ENCODE results near the gene NHS.

DNA sequence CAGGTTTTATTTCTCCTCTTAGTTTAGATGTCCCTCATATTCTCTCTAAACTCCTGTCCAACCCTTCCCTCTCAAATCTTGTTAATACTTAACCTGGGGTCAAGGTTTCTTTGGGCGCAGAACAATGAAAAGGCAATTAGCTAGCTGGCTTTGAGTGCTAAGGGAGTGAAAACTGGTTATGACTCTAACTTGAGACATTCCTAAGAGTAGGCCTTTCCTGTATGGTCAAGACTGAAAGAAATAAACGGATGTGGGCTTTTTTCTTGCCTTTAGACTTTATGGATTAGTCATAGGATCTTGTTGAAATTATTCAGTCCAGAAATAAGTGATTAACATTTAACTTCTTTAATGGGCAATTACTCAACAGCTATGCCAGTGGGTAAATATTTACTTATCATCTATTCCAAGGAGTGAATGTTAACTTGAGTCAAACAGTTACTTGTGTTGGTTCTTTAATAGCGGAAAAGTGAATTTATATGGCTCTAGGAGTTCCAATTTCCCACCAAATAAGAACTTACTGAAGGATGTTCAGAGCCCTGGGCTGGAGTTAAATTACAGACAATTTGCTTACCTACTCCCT, 220.5 kb downstream of the NHS start:
- TF ChIP-seq, protein P1, sequence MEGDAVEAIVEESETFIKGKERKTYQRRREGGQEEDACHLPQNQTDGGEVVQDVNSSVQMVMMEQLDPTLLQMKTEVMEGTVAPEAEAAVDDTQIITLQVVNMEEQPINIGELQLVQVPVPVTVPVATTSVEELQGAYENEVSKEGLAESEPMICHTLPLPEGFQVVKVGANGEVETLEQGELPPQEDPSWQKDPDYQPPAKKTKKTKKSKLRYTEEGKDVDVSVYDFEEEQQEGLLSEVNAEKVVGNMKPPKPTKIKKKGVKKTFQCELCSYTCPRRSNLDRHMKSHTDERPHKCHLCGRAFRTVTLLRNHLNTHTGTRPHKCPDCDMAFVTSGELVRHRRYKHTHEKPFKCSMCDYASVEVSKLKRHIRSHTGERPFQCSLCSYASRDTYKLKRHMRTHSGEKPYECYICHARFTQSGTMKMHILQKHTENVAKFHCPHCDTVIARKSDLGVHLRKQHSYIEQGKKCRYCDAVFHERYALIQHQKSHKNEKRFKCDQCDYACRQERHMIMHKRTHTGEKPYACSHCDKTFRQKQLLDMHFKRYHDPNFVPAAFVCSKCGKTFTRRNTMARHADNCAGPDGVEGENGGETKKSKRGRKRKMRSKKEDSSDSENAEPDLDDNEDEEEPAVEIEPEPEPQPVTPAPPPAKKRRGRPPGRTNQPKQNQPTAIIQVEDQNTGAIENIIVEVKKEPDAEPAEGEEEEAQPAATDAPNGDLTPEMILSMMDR (IDR thresholded peaks at IDR 0.05), result no peak
- TF ChIP-seq ZFX (IDR thresholded peaks at IDR 0.05; ENCODE audit: borderline replicate concordance), result no peak
